NCI-H2029 treated with DMSO at 0.1 percent for 48 hours (cell line): Measurements from ENCODE around the gene IGF1.
"Not testable (repeated sequence)": the region's sequence is repeated elsewhere in the genome, so short reads cannot be mapped to it uniquely, and the experiment has no call there.

Source experiments
- DNase-seq: peaks from one replicate; lab custom pipeline; 2025; lab: John Stamatoyannopoulos, UW

IGF1 gene

DNA sequence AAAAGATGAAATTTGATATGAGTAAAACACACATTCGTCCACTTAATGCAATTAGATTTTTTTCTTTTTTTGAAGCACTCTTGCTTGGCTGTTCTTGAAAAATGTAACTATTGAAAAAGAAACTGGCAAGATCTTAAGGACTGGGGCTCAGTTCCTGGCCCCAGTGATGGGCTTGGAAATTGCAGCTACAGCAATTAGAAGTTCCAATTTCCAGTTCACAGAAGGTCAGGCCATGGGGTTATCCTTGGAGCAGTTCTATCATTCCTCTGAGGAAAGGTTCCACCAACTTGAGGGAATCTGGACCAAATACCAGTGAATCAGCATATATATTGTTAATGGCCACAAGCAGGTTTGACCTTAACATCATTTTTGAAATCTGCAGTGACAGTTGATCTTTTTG lies 18.9 kb downstream of the IGF1 start:
- no peak for DNase-seq

DNA sequence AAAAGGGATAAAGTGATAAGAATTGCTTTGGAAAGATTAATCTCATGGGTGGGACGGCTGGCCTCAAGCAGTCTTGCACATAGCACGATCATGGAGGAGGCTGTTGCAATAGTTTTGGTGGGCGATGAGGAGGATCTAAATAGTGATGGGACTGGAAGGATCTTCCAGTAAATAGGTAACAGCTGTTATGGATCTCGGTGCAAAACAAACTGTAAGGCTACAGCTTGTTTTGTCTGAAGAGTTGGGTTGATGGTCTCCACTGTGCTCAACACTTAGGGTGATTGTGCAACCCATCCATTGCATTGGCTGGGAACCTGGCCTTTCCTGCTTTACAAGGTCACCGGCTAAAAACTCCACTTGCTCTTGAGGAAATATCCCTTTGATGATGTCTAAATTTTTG lies 21.0 kb downstream of the IGF1 start:
- DNase-seq, result no peak

DNA sequence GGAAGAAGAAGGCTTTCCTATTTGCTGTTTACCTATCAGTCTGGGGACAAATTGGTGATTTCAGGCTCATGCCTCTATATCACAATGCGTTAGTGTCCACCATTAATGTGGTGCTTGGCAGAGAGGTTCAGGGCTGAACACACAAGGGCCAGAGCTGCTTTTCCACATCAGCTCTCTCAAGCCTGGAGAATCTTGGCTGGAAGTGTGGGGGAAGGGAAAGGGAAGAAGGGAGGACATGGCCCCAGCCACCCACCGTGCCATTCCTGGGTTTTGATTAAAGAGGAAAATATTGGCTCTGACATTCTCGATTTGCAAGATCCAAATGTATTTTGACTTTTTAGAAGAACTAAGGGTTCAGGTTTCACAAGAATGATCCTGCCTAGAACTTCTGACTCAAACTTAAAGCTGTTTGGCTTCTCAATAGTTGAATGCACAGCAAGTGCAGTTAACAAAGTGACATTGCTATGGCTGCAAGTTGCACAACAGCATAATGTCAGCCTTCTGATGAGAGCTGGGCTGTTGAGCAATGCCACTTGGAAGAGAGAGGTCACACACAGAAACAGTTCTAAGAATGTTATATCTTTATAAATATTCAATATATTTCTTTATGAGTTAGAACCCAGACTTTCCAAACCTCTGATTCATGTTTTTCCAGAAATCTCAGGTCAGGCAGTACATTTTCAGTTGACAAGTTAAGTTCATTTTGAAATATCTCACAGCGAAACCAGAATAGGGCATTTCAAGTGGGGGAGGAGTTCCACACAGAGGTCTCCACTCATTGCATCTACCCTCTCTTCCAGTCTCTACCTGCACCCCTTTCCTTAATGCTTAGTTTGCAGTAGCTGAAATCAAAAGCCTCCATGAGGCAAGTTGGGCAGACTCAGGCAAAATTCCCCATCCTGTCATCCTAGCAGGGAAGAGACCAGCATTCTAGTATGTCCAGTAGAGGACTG lies 25.3 kb downstream of the IGF1 start:
- no peak for DNase-seq

DNA sequence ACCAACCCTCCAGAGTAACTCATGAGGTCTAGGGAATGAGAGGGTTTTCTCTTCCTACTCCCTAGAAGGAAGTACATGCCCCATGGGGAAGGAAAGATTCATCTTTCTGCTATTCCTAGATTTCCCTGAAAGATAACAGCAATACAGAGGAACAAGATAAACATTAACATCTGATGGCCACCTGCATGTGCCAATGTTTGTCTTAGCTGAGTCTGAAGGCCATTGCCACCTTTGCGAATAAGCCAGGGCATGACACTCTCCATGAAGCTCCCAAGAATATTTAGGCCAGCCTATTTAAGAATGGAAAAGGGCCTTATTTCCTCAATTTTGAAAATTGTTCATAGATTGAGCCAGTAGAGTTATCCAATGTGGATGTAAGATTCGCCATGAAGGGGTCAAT lies 26.0 kb downstream of the IGF1 start:
- DNase-seq, result no peak

DNA sequence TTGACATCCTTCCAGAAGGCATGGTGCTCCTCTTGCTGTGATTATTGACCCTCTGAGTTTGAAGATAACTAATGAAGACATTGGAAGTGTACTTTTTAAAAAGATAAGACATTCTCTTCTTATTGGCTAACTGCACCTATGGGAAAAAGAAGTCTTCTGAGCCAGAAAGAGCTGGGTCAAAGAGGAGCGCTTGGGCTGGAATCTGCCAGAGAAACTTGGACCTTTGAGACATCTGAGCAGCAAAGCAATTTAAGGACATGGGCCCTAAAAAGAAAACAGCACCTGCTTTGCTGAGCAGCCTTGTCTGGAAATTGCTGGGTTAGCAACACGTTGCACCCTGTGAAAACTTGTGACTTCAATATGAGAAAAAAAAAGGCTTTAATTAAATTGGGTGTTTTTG lies 27.8 kb downstream of the IGF1 start:
- DNase-seq, result no peak

DNA sequence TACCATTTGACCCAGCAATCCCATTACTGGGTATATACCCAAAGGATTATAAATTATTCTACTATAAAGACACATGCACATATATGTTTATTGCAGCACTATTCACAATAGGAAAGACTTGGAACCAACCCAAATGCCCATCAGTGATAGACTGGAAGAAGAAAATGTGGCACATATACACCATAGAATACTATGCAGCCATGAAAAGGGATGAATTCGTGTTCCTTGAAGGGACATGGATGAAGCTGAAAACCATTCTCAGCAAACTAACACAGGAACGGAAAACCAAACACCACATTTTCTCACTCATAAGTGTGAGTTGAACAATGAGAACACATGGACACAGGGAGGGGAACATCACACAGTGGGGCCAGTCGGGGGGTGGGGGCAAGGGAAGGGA lies 31.3 kb downstream of the IGF1 start:
- DNase-seq, result not testable (repeated sequence)

DNA sequence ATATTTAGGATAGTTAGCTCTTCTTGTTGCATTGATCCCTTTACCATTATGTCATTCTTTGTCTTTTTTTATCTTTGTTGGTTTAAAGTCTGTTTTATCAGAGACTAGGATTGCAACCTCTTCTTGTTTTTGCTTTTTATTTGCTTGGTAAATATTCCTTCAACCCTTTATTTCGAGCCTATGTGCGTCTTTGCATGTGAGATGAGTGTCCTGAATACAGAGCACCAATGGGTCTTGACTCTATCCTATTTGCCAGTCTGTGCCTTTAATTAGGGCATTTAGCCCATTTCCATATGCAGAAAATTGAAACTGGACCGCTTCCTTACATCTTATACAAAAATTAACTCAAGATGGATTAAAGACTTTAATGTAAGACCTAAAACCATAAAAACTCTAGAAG lies 32.9 kb downstream of the IGF1 start:
- DNase-seq, result not testable (repeated sequence)

DNA sequence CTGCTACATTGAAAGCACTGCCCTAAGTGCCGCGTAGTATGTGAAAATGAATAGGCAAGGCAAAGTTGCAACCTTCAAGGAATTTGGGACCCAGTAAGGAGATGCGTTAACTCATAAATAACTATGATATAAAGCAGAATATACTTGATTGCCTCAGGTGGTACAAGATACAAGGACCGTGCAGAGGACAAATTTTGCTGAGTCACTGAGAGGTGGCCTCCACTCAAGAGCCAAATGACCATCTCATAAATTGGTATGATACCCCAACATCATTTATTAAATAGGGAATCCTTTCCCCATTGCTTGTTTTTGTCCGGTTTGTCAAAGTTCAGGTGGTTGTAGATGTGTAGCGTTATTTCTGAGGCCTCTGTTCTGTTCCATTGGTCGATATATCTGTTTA lies 35.7 kb downstream of the IGF1 start:
- no peak for DNase-seq

DNA sequence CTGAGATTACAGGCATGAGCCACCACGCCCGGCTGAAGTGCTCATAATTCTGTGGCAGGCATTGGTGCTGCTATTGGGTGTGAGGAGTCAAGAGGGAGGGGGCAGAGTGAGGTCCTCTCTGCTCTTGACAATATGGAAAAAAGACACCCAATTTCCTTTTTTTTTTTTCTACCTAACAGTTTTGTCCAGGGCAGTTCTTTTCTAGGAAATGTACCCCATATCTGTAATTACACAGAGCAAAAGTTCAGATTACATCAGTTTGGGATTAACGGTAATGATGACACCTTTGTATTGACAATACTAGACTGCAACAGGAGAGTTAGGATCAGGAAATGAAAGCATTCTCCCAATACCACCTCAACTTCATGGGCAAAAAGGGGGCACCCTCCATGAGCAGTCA lies 36.3 kb downstream of the IGF1 start:
- no peak for DNase-seq

DNA sequence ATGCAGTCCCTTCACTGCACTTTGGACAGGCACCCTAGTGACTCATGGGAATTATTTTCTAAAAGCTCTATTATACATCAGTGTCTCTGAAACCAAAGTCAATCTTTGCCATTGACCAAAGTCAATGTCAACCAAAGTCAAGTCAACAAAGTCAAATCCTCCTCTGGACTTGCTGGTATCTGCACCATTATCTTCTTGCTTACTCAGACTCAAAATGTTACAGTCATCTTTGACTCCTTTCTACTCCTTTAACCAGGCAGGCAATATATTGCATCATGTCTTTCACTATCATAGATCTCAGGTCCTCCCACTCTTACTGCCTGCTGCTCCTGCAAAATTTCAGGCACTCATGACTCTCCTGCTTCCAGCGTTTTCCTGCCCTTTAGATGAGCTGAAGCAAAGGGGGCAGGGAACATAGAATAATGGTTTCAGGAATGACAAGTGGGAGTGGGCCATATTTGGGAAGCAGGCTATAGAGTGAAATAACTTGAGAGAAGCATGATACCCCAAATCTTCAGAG lies 39.2 kb downstream of the IGF1 start:
- DNase-seq, result no peak

DNA sequence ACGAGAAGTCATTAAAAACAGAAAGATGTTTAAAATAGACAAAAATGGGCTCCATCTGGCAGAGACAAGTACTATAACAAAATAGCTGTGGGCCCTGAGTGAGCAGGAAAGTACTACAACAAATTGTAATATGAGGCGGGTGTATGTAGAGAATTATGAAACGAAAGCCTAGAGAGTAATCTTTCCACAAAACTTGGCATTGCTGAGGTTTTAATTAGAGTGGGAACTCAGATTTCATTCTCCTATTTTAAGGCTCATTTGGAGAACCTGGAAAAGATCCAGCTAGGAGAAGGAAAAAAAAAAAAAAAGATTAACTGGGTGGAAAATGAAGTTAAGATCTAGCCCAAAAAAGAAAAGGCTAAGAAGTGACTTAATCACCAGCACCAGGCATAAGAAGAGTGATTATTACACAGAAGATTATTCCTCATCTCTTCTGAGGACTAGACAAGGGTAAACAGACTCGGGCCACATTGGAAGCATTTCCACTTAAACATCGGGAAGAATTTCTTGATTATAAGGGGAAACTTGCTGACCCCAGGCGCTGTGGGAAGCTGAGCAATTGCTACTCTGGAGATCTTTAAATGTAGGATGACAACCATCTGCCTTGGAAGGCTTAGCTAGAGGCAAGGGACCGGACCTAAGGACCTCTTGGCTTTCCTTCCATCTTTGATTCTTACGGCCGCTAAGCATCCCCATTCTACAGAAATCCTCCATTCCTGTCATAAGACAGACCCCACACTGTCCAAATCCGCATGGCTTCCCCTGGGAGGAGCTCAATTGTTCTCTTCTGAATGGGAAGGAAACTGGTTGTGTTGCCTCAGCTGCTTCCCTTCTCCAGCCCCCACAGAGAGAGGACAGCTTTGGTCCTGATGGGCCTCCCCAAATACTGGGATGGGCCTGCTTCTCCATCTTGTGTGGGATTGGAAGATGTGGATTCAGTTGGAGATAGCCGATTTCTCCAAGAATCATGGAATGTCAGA lies 40.6 kb downstream of the IGF1 start:
- no peak for DNase-seq

DNA sequence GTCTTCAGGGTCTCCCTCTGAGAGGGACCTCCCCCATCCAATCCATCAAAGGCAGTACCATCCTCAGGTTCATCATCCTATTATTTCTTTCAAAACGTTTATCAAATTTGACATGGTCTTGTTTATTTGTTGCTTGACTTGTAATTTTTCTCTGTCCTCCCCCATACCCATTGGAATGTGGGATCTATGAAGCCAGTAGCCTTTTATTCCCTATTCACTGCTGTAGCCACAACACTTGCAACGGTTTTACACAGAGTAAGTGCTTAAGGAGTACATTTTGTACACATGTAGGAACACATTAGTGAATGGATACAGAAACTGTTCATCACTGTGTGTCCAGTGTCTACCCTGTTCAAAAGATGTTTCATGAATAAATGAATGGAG lies 41.5 kb downstream of the IGF1 start:
- DNase-seq, result no peak

DNA sequence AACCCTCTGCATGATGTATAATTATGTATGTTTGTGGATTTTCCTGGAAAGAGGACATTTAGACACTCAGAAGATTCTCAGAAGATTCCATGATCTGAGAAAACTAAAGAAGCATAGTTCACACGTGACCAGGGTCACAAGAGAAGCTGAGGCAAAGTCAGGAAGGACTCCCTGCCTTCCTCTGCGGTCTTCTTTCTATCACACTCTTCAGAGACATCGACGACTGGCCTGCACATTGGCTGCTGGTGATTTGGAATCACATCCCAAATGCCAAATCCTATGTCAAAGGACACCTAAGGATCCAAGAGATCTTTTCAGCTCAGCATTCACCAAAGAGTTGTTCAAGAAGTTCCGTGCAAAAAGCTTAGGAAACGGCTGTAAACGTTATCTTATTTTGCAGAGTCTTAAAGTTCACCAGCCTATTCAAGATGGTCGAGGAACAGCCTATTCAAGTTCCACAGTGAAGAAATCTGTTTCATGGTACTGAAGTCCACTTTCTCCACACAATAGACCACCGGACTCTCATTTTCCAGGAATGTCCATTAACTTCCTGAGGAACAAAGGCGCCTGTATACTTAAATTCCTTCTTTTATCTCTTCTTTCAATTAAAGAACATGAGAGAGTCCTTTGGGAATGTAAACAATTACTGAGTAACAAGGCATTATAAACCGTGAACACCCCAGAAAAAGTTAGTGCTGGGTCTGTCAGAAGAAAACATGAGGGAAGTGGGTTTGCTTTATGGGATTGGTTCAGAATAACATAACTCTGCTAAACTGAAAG lies 42.1 kb downstream of the IGF1 start:
- DNase-seq, result no peak

DNA sequence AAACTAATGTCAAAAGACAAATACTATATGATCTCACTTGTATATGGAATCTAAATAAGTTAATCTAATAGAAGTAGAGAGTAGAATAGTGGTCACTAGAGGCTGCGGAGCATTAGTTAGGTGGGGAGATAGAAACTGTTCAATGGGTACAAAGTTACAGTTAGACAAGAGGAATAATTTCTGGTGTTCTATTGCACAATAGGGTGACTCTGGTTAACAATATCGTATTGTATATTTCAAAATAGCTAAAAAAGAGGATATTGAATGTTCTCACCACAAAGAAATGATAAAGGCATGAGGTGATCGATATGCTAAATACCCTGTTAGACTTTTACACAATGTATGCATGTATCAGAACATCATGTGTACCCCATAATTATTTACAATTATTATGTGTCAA lies 42.9 kb downstream of the IGF1 start:
- DNase-seq, result no peak

DNA sequence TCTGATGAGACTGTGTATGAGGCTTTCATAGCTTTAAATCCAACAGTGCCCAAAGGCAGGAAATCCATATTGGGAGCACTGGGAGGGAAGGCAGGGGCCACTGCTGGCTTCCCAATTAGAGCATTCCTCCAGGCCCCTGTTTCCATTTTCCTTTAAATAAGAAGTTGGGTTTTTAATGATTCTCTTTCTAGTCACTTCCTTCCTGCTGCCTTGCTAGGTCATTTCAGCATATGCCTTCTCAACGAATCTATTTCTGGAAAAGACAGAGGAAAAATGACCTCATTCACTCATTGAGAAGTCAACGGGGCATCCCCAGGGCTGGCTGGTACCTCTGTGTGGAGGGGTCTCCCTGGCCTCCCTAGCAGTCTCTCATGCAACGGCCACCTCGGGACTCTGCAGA lies 43.5 kb downstream of the IGF1 start:
- no peak for DNase-seq

DNA sequence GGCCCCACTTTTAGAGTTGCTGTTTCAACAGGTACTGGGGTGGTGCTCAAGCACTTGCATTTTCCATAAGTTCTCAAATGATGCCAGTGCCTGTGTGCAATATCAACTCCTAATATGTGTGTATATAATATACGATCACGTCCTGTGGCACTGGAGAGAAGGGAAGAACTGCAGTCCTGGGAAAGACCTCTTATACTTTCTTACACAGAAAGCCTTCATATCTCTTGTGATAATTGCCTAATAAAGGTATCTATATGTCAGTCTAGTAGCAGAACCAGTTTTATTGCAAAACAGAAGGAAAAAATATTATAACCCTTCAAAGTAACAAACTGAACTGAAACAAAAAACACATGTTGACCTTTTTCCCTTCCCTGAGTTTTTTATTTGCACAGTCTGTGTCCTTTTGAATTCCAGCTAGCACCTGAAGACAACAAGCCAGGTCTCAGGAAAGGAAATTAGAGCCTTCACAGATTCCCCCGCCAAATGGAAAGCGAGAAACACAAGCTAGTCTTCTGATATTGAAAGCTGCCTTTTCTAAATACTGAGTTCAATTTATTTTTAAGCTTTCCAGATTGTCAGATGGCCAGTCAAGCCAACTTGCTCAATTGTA lies 44.4 kb downstream of the IGF1 start:
- DNase-seq, result no peak

DNA sequence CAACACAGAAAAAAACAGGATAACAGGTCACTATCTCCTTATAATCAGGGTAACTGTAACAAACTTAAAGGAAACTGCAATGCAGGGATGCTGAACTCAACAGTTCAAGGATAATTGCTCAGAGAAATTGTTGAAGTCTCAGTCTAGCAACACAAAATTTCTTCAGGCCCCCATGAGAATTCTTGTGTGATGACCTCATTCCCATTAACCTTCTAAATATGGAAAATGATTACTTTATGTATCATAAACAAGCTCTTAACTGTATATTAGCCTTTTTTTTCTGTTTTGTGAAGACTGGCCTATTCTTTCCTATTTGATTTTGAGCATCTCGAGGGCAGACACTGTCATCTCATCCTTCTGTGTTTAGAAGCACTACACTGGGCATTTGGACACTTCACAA lies 47.1 kb downstream of the IGF1 start:
- DNase-seq, result no peak

DNA sequence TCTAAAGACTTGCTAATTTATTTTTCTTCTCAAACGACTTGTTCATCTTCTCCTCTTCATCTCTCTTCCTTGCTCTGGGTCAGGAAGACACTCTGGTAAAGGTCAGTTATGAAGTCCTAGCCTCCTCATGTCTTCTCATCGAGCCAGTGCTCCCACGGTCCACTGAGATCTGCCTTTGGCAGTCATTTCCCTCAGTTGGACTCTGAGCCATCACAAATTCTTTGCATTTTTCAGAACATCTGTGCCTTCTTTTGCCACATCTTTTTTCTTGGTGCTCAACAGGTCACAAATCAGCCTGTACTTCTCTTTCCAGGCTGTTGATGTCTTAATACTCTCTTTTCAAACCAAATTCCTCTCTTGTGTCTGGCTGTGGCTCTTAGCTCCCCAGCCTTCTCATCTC lies 49.7 kb downstream of the IGF1 start:
- no peak for DNase-seq

DNA sequence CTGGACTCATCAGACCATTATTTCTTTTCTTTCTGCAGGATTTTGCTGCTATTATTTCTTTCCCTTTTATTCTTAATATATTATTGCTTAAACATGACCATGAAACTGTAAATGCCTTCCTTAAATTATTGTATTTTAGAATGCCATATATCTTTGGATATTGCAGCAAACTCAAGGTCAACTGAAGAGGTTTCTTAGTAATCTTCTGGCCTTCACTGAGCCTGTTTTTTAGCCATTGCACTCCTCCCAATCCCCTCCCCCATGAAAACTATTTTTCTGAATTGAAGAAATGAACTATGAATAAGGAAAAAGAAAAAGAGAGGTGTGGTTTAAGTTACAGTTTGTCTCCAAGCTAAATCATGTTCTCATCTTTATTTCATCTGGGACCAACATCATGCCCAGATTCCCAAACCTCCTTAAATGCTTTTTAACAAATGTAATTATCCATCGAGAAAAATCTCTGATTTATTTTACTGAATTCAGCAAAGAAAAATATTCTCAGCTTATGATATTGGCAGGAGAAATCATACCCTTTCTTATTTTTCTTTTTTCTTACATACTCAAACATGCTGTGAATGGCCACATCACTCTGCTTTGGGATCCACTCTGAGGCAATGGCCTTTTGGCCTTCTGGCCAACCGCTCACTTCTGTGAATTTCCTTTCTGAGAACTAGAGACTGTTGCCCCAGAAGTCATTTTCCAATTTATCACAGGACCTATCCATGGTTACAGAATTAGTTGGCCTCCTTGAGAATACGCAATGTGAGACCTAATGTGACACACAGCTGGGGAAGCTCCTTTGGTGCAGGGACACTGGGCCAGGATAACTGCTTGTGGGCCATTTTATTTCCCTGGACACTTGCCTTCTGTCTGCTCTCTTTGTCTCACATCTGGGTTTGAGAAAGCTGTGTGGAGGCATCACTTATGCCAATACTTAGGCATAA lies 50.9 kb downstream of the IGF1 start:
- DNase-seq, result no peak

DNA sequence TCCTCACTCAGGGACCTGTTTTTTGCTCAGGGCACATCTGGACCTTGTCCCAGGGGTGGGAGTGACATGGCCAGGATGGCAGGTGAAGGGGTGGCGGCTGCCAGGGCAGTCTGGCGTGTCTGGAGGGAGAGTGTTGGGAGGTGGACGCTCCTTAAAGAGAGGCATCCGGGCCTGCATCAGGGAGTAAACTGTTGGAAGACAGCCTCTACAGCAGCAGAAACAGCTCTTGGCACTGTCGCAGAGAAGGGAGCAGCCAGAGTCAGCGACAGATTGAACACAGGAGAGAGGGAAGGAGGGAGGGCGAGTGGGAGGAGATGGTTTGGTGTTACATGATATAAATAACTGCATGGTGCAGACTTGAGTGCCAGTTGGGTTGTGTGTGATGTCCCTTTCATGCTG lies 52.8 kb downstream of the IGF1 start:
- DNase-seq, result no peak
